Activated CD8-positive, alpha-beta memory T cell treated with anti-CD3 and anti-CD28 coated beads for 1 hour (primary cell): ENCODE measurements around the gene GIMAP5.
"Not testable (repeated sequence)": the region's sequence is repeated elsewhere in the genome, so short reads cannot be mapped to it uniquely, and the experiment has no call there.

ENCODE experiments used
- DNase-seq, 2 donors: peaks; one replicate each; pipeline ENCODE4 v3.0.0-alpha.2; 2020; ENCODE audit warnings: low read depth in 1 of 2; ENCODE audit errors: extremely low read depth in 1 of 2

Gene GIMAP5

DNA sequence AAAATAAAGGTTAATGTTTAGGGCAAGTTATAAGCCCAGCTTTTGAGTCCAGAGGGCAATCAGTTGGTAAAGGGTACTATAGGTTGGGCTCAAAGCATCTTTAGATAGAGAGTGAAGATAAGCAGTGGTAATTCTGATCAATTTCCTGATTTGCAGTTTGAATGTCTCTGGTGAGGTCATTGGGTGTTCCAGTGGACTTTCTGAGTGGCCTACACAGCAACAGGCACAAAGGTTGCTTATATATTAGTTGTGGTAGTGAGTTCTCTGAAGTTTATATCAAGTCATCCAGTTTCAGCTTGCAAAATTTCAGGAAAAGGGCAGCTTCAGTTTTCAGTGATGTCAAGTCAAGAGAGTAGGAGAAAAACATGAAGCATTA is 29.1 kb downstream of the GIMAP5 start:
- no peak for DNase-seq

DNA sequence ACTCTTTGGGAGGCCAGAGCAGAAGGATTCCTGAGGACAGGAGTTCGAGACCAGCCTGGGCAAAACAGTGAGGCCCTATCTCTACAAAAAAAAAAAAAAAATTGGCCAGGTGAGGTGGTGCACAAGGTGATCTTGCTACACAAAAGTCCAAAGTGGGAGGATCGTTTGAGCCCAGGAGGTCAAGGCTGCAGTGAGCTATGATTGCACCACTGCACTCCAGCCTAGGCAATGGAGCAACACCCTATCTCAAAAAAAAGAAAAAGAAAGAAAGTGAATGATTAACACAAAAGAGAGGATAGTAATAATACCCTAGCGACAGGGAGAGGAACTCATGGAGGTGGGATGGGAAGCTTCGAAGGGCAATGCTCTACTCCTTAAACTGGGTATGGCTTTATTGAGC is 32.5 kb downstream of the GIMAP5 start:
- DNase-seq, result no peak

DNA sequence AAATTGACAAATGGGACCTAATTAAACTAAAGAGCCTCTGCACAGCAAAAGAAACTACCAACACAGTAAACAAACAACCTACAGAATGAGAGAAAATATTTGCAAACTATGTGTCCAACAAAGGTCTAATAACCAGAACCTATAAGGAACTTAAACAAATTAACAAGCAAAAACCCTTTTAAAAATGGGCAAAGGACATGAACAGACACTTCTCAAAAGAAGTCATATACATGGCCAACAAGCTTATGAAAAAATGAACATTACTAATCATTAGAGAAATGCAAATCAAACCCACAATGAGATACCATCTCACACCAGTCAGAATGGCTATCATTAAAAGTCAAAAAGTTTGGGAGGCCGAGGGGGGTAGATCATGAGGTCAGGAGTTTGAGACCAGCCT is 36.9 kb downstream of the GIMAP5 start:
- not testable (repeated sequence) for DNase-seq

DNA sequence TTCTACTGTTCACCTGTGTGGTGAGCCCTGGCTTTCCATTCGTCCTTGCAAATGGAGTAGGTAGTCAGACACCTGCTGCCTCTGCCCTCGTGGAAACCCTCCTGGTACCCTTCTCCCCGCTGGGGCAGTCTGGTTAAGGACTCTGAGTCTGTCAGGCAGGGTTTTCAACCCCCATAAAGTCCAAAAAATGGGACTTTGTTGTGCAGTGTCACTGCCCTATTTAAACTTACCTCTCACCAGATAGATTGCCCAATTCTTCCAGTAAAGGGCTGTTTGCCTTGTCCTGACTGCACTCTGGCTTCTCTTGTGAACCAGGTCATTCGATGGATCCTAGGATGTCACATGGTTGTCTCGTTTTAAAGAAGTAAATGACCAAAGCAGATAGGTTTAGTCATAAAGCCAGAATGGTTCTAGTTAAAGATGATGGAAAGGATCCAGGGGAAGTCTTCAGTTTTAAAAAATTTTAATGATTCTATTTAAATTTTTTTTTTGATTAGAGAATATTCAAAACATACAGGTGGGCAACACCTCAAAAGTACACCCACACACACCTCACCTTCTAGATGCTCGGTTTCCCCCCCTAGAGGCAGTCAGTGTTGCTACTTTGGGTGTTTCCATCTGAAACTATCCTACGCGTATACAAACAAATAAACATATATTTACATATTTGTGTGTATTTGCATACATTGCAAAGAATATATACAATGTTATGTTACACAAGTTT is 41.0 kb downstream of the GIMAP5 start:
- no peak for DNase-seq

DNA sequence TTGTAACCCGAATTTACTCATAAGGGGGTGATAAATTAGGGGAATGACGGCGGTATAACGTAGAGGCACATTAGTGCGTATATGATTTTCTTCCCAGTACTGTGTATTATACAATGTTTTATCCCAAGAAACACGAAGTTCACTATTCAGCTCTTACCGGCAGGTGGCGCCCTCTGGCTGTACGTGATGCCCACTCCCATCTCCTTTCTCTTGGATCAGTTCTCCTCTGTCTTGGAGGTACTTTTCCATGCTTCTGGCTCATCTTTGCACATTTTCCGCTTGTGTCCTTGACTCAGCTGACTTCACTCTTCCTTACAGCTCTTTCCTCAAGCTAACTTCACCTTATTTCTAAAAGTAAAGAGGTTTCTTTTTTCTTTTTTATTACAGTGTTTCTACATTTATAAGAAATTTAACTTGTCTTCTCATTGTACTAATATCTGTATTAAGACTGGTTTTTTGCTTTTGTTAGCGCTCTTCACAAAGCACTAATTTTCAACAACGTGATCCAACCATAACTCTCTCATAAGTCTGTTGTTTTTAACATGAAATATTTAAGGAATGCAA is 41.6 kb downstream of the GIMAP5 start:
- DNase-seq, result peak; percentile 38 to 70

GRCh38 chr7:150780292-150780691 is 43.1 kb downstream of the GIMAP5 start:
- DNase-seq, result no peak

DNA sequence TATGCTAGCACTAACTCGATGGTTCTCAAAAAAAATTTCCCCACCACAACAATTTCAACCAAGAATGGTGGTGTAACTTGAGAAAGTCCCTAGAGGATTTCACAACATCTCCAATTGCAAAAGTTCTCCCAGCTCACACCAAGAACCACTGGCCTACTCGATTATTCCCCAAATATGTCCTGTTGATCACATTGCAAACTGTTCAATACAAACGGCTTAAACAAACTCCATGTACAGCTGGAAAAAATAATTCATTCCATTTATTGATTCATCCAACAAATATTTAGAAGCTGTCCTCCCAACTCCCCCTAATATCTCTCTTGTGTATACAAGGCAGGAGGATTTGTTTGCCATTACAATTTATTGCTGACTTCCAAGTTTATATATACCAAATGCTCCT is 43.9 kb downstream of the GIMAP5 start:
- DNase-seq, result no peak

- DNase-seq, result no peak
Observed at GRCh38 chr7:150781961-150782360, 44.7 kb downstream of the GIMAP5 start.

DNA sequence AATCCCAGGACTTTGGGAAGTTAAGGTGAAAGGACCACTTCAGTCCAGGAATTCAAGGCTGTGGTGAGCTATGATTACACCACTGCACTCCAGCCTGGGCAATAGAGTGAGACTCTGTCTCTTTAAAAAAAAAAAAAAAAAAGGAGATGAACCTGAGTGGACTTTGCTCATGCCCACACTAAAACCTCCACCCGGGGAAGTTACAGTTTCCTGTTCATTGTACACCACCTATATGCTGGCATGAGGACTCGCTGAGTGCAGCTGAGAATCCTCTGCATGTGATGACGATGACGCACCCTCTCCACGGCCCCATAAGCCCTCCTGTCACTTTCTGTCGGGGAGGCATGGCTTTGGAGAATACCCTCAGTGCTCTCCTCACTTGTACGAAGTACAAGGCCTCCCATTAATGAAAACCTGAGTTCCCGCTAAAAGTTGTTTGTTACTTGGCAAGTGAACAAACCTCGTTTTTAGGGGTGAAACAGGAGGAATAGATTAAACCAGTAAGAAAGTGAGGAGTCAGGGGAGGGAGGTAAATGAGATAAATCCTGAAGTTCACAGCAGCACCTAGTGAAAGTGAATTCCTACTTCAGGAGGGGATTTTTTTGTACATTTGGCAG is 47.0 kb downstream of the GIMAP5 start:
- no peak for DNase-seq

DNA sequence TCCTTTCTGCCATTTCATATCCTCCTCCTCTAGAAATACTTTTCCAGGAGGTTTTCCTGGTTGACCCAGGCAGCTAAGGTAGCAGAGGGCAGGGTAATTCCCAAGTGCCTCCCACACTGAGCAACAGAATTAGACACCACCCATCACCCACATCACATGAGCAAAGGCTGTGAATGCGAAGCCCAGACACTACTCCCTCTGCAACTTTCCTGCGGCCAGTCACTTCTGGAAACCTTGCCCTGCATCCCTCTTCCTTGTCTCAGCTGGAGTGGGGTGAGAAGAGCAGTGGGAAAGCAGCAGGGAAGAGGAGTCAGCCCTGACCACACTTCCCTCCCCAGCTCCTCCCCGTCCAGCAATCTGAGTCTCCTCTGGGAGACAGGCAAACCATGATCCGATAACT is 47.7 kb downstream of the GIMAP5 start:
- no peak for DNase-seq

GRCh38 chr7:150787321-150788281 is 50.4 kb downstream of the GIMAP5 start:
- no peak for DNase-seq

DNA sequence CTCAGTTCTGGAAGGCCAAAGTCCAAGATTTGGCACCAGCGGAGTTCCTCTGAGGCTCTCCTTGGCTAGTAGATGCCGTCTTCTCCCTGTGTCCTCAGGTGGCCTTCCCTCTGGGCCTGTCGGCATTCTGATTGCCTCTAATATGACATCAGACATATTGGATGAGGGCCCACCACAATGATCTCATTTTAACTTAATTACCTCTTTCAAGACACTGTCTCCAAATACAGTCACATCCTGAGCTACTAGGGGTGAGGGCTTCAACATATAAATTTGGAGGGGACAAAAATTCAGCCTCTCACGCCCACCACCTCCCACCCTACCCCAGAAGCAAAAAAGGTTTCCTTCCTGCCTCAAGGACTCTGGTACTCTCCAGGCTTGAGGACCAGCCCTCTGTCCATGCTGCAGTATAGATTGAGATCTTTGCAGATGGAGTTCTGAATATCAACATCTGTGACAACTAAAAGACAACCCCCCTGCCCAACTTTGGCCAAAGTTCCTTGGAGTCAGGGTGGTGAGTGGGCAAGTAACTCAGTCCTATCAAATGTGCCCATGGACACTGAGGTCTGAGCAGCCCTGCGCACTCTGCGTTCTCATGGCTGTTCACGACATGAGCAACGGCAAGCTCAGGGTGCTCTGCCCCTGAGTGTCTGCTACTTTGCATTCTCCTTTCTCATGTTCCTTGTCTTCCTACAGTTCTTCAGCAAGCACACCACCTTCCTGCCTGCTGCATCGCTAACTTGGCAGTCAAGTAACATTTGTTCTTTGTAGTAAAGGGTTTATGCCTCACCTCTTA is 51.5 kb downstream of the GIMAP5 start:
- no peak for DNase-seq

DNA sequence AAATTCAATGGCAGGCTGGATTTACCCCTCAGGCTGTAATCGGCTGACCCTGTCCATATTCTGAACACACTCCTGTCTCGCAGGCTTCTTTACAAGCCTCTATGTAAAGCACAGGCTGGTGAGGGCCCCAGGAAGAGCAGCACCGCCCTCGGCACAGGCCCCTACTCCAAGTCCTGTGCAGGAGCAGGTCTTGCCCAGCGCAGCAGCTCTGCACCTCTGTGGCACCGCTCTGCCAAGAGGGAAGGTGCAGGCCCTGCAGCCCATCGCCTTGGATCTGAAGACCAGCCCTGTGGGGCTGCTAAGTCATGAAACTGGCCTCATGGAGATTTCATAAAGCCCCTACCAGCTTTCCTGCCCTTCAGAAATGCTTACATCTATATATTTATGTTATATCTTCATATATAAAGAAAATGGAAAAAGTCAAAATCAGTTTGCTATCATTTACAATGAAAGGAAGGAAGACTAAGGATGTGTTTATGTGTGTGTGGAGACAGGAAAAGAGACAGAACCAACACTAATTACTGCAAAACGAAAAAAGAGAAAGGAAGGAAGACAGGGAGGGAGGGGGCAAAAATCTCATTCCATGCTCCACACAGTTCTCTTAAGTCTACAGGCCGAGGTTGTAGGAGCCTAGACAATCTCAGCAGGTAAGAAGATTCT is 53.3 kb downstream of the GIMAP5 start:
- DNase-seq, result no peak

DNA sequence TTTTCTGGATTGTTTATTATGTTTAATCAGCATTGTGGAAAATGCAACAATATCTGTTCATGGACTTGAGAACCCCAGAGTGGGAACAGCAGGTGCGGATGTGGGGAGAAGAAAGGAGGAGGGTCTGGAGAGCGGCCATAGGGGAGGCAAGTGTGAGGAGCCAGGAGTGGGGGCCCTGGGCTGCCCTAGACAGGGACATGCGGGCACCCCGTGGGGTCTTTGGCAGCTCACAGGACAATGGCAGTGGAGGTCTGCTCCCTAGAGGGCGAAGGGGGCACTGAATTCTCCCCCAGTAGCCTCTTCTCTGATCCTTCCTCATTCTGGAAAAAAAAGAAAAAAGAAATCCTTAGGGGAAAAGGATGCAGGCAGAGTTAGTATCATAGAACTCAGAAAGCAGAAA is 54.1 kb downstream of the GIMAP5 start:
- no peak for DNase-seq

GRCh38 chr7:150791746-150792452 is 54.7 kb downstream of the GIMAP5 start:
- no peak for DNase-seq
